SK-MEL-5 (cell line): Measurements from ENCODE around the gene MFAP5. TPM values are rescaled to one million over a fixed set of nuclear protein-coding genes. Genes with fewer than 3 reads are reported as not detected.

ENCODE experiments used
- DNase-seq: peaks from one replicate; pipeline ENCODE4 v3.0.0-alpha.2; 2016; ENCODE audit warnings: low read depth, low spot score
- in situ Hi-C: cut with HindIII; loops from 2 replicates; pipeline ENCODE4 v1.10.0; 2016; ENCODE audit warnings: low sequenced_read_pairs, high pct_unique_total_duplicates, low pct_unique_long_range_greater_than_20kb
- small RNA-seq, 2 experiments: library from RNA; depleted of rRNA; stranded (forward); fragments of <200 nt; gene quantifications; one replicate each; pipeline ENCODE3, GENCODE V24; 2014
- total RNA-seq: library from RNA; depleted of rRNA; stranded (reverse); fragments of >200 nt; shearing (Covaris generic); gene quantifications from 2 replicates; pipeline ENCODE4 v1.2.3, GENCODE V29; 2014; rRNA removed

Gene MFAP5
- total RNA-seq, 1 experiment from 2014 or later: not detected

GRCh38 chr12:8603286-8603685 lies 59.3 kb downstream of the MFAP5 start:
- in situ Hi-C loops: no loop called here
- no peak for DNase-seq

- DNase-seq: no peak
- in situ Hi-C loops: no loop called here
These were observed 66.1 kb downstream of the MFAP5 start for GRCh38 chr12:8596561-8596960.

Small RNA genes within 50 kb of the gene (small RNA-seq; reads per million reads assigned to genes)
- 0 reads per million in 2 experiments for gene RF00564

Other genes with a start within 250 kb of the MFAP5 start
- 0.29 TPM in 1 of 2 replicates, not detected in the other for gene CLEC6A, start 206.9 kb downstream of the MFAP5 start, total RNA-seq
- gene CLEC4D, start 149.3 kb downstream of the MFAP5 start, total RNA-seq: not detected in 2 replicates
- gene CLEC4E, start 121.9 kb downstream of the MFAP5 start, total RNA-seq: not detected in 2 replicates
- gene AICDA, start 50.0 kb downstream of the MFAP5 start, total RNA-seq: 0.24 and 1.1 TPM in 2 replicates
- 29.2 and 33.3 TPM in 2 replicates for gene RIMKLB, start 35.2 kb upstream of the MFAP5 start, total RNA-seq
- gene A2ML1, start 159.8 kb upstream of the MFAP5 start, total RNA-seq: 0.32 TPM in 2 replicates